Endodermal cell (in vitro differentiated cells): ENCODE data around the gene ANGPTL3. TPM values are rescaled to one million over a fixed set of nuclear protein-coding genes. Genes with fewer than 3 reads are reported as not detected.

Experiments
- DNase-seq: peaks from one replicate; pipeline ENCODE4 v3.0.0-alpha.2; 2017
- H3K27ac ChIP-seq: 2 replicates; pipeline ENCODE4 v1.5.1; 2013; ENCODE audit warnings: mild to moderate bottlenecking, low read depth, low read length, moderate library complexity
- H3K27me3 ChIP-seq: 2 replicates; pipeline ENCODE4 v1.6.1; 2013; ENCODE audit warnings: mild to moderate bottlenecking, low read length, moderate library complexity; ENCODE audit not compliant: insufficient read depth, control insufficient read depth, poor library complexity, severe bottlenecking
- H3K36me3 ChIP-seq: 2 replicates; pipeline ENCODE4 v1.7.0; 2013; ENCODE audit warnings: mild to moderate bottlenecking, low read length, moderate library complexity; ENCODE audit not compliant: control insufficient read depth, insufficient read depth
- H3K4me1 ChIP-seq: one replicate; pipeline ENCODE4 v1.7.0; 2013; ENCODE audit warnings: low read length; ENCODE audit not compliant: control insufficient read depth, insufficient read depth
- H3K4me3 ChIP-seq: 2 replicates; pipeline ENCODE4 v1.5.1; 2013; ENCODE audit warnings: mild to moderate bottlenecking, low read length, moderate library complexity
- H3K9ac ChIP-seq: 2 replicates; pipeline ENCODE4 v1.6.1; 2013; ENCODE audit warnings: mild to moderate bottlenecking, low read length, moderate library complexity; ENCODE audit not compliant: poor library complexity, severe bottlenecking; ENCODE audit errors: extremely low read depth
- H3K9me3 ChIP-seq: 2 replicates; pipeline ENCODE4 v1.6.1; 2013; ENCODE audit warnings: mild to moderate bottlenecking, low read length, moderate library complexity; ENCODE audit not compliant: control insufficient read depth
- H3K27ac Mint-ChIP-seq: 2 replicates; pipeline ENCODE4 v1.8.0; 2020; ENCODE audit warnings: mixed read lengths
- H3K27me3 Mint-ChIP-seq: 2 replicates; pipeline ENCODE4 v1.8.0; 2021; ENCODE audit warnings: mild to moderate bottlenecking, mixed read lengths; ENCODE audit not compliant: insufficient read depth
- H3K36me3 Mint-ChIP-seq: 2 replicates; pipeline ENCODE4 v1.8.0; 2020; ENCODE audit warnings: low read depth, mixed read lengths
- H3K4me1 Mint-ChIP-seq: 2 replicates; pipeline ENCODE4 v1.8.0; 2020; ENCODE audit warnings: mixed read lengths
- H3K4me3 Mint-ChIP-seq: 2 replicates; pipeline ENCODE4 v1.8.0; 2020; ENCODE audit warnings: mild to moderate bottlenecking, moderate library complexity, mixed read lengths
- H3K9me3 Mint-ChIP-seq: 2 replicates; pipeline ENCODE4 v1.8.0; 2020; ENCODE audit warnings: mild to moderate bottlenecking, mixed read lengths
- CTCF ChIP-seq: fragments of 200-600 bp; sonication (generic); conservative IDR thresholded peaks from 2 replicates; pipeline ENCODE4 v1.5.0; 2021; ENCODE audit warnings: antibody characterized with exemption, mild to moderate bottlenecking
- WGBS, 2 experiments: methylation state at CpG; one replicate each; pipeline versions ENCODE4 v1.1.5 to v1.1.7; 2013; ENCODE audit warnings: missing lambda C conversion rate in 2 of 2, mixed read lengths in 1 of 2; ENCODE audit not compliant: insufficient coverage in 1 of 2, insufficient read length in 1 of 2; 5-methylcytosine and 5-hydroxymethylcytosine counted together
- total RNA-seq, 2 donors: library from RNA; stranded (reverse); fragmentation: NEBNext Ultra II Directional in 1 of 2; extraction: Animal tissue kit (Norgen Biotek cat#: 25700) in 1 of 2; gene quantifications; 2 replicates in 1 of 2; 3 replicates in 1 of 2; pipeline ENCODE4 v1.2.1, GENCODE V29; 2021

The ANGPTL3 gene
- total RNA-seq, 2 donors from 2014 or later, result not detected

GRCh38 chr1:62612770-62613169 lies 15.4 kb downstream of the ANGPTL3 start:
- Mint-ChIP-seq H3K27me3 (no peaks in the 10 kb centered on the region), H3K27ac (no peak overlapping the region), H3K4me1 (peaks cover 11% of the 10 kb centered on the region), H3K9me3 (peaks cover 2% of the 10 kb centered on the region), H3K36me3 (peaks cover 18% of the 10 kb centered on the region), H3K4me3 (no peak overlapping the region)
- WGBS, 2 experiments, result 80 to 97% methylated on average over 1 to 2 of the region's 2 CpGs
- Histone ChIP-seq H3K27me3 (no peaks in the 10 kb centered on the region), H3K9me3 (peaks cover 3% of the 10 kb centered on the region), H3K36me3 (peaks cover 20% of the 10 kb centered on the region), H3K27ac (no peak overlapping the region), H3K9ac (no peak overlapping the region), H3K4me3 (no peak overlapping the region), H3K4me1 (no peaks in the 10 kb centered on the region)
- no peak for TF ChIP-seq CTCF
- no peak for DNase-seq

GRCh38 chr1:62613325-62613727 lies 16.0 kb downstream of the ANGPTL3 start:
- Histone ChIP-seq H3K4me1 (no peaks in the 10 kb centered on the region), H3K27ac (no peak overlapping the region), H3K9me3 (peaks cover 3% of the 10 kb centered on the region), H3K36me3 (peaks cover 26% of the 10 kb centered on the region), H3K9ac (no peak overlapping the region), H3K27me3 (no peaks in the 10 kb centered on the region), H3K4me3 (no peak overlapping the region)
- H3K27me3 Mint-ChIP-seq, result no peaks in the 10 kb centered on the region
- peaks cover 11% of the 10 kb centered on the region for H3K4me1 Mint-ChIP-seq
- DNase-seq, result no peak
- WGBS, 2 experiments, result 92 to 100% methylated on average over 1 to 2 of the region's 5 CpGs
- H3K4me3 Mint-ChIP-seq, result no peak overlapping the region
- peaks cover 2% of the 10 kb centered on the region for H3K9me3 Mint-ChIP-seq
- TF ChIP-seq CTCF, result no peak
- H3K36me3 Mint-ChIP-seq, result peaks cover 16% of the 10 kb centered on the region
- no peak overlapping the region for H3K27ac Mint-ChIP-seq

GRCh38 chr1:62613890-62614289 lies 16.6 kb downstream of the ANGPTL3 start:
- no peak overlapping the region for H3K4me3 Mint-ChIP-seq
- peaks cover 2% of the 10 kb centered on the region for H3K9me3 Mint-ChIP-seq
- DNase-seq, result no peak
- TF ChIP-seq CTCF, result no peak
- 100% methylated on average over 1 of the region's 1 CpG; no CpG with 5 or more reads in 1 of the 2 experiments for WGBS, 2 experiments
- H3K27me3 Mint-ChIP-seq, result no peaks in the 10 kb centered on the region
- H3K27ac Mint-ChIP-seq, result no peak overlapping the region
- peaks cover 3% of the 10 kb centered on the region for H3K9me3 ChIP-seq
- no peak overlapping the region for H3K4me3 ChIP-seq
- no peaks in the 10 kb centered on the region for H3K27me3 ChIP-seq
- H3K36me3 ChIP-seq, result peaks cover 30% of the 10 kb centered on the region
- H3K4me1 Mint-ChIP-seq, result peaks cover 11% of the 10 kb centered on the region
- no peaks in the 10 kb centered on the region for H3K4me1 ChIP-seq
- no peak overlapping the region for H3K27ac ChIP-seq
- H3K36me3 Mint-ChIP-seq, result peaks cover 16% of the 10 kb centered on the region
- no peak overlapping the region for H3K9ac ChIP-seq
